OCI-LY3 (cell line): ENCODE data around the gene HNRNPUL1.

Experiments
- EZH2phosphoT487 ChIP-seq: fragments of 200-600 bp; shearing (Covaris generic); IDR thresholded peaks from 2 replicates; pipeline ENCODE4 v1.6.1; 2018; ENCODE audit warnings: antibody characterized with exemption, mixed run types, low read depth
- TF ChIP-seq, protein P1 (sequence below): fragments of 200-600, 300-600 bp; sonication (generic); IDR thresholded peaks from 2 replicates; pipeline ENCODE4 v1.5.1; 2014; ENCODE audit warnings: antibody characterized with exemption, low read length, low read depth

- TF ChIP-seq, protein P1, sequence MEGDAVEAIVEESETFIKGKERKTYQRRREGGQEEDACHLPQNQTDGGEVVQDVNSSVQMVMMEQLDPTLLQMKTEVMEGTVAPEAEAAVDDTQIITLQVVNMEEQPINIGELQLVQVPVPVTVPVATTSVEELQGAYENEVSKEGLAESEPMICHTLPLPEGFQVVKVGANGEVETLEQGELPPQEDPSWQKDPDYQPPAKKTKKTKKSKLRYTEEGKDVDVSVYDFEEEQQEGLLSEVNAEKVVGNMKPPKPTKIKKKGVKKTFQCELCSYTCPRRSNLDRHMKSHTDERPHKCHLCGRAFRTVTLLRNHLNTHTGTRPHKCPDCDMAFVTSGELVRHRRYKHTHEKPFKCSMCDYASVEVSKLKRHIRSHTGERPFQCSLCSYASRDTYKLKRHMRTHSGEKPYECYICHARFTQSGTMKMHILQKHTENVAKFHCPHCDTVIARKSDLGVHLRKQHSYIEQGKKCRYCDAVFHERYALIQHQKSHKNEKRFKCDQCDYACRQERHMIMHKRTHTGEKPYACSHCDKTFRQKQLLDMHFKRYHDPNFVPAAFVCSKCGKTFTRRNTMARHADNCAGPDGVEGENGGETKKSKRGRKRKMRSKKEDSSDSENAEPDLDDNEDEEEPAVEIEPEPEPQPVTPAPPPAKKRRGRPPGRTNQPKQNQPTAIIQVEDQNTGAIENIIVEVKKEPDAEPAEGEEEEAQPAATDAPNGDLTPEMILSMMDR = 0 out of 2 replicates have a peak, but pooled peaks have one; percentile 7
- no peak for TF ChIP-seq EZH2phosphoT487
Observed at GRCh38 chr19:41341669-41342490, 77.7 kb downstream of the HNRNPUL1 start.
